Amniotic stem cell (primary cell): ENCODE measurements around the gene RAB8A.

Experiments used
- DNase-seq: peaks from one replicate; lab custom pipeline; 2025; lab: John Stamatoyannopoulos, UW

The RAB8A gene

GRCh38 chr19:16142032-16142580, 30.4 kb downstream of the RAB8A start:
- DNase-seq: no peak

- no peak for DNase-seq
Measured at GRCh38 chr19:16143399-16144215, 31.9 kb downstream of the RAB8A start, which contains the start of gene HSH2D. Gene HSH2D (plus strand): TSS chr19:16143685. CDS start chr19:16148751, 5,066 bp downstream.

- DNase-seq: no peak
Measured at GRCh38 chr19:16144216-16144581, 32.5 kb downstream of the RAB8A start.

- no peak for DNase-seq
Measured at GRCh38 chr19:16146112-16146511, 34.4 kb downstream of the RAB8A start.

GRCh38 chr19:16148443-16149229, 36.9 kb downstream of the RAB8A start:
- DNase-seq: no peak

GRCh38 chr19:16153582-16154336, 42.1 kb downstream of the RAB8A start:
- DNase-seq: no peak

GRCh38 chr19:16154557-16154956, 42.9 kb downstream of the RAB8A start:
- no peak for DNase-seq

GRCh38 chr19:16155128-16155527, 43.4 kb downstream of the RAB8A start:
- DNase-seq: no peak

GRCh38 chr19:16156904-16157303, 45.2 kb downstream of the RAB8A start:
- no peak for DNase-seq

GRCh38 chr19:16157601-16158000, 45.9 kb downstream of the RAB8A start:
- no peak for DNase-seq

- DNase-seq: no peak
Measured at GRCh38 chr19:16159655-16160054, 48.0 kb downstream of the RAB8A start.

GRCh38 chr19:16160445-16160942, 48.8 kb downstream of the RAB8A start:
- no peak for DNase-seq

- DNase-seq: peak; percentile 47
Measured at GRCh38 chr19:16160943-16161560, 49.4 kb downstream of the RAB8A start.

GRCh38 chr19:16161840-16162239, 50.2 kb downstream of the RAB8A start:
- DNase-seq: peak; percentile 7

- no peak for DNase-seq
Measured at GRCh38 chr19:16164222-16164890, 52.7 kb downstream of the RAB8A start.

GRCh38 chr19:16166417-16166816, 54.7 kb downstream of the RAB8A start:
- DNase-seq: no peak

- no peak for DNase-seq
Measured at GRCh38 chr19:16167055-16167454, 55.4 kb downstream of the RAB8A start.

- no peak for DNase-seq
Measured at GRCh38 chr19:16168465-16169081, 56.9 kb downstream of the RAB8A start.

- DNase-seq: no peak
Measured at GRCh38 chr19:16170134-16170533, 58.4 kb downstream of the RAB8A start.

GRCh38 chr19:16175954-16176353, 64.3 kb downstream of the RAB8A start:
- DNase-seq: no peak
